ENCODE measurements around the gene C2CD4C. TPM values are rescaled to one million over a fixed set of nuclear protein-coding genes. Genes with fewer than 3 reads are reported as not detected.

The C2CD4C gene
- total and polyA plus RNA-seq, 10 of the 15 experiments (the other 5 are each of a cell fraction or from before 2014, with no cell fraction given) = not detected

DNA sequence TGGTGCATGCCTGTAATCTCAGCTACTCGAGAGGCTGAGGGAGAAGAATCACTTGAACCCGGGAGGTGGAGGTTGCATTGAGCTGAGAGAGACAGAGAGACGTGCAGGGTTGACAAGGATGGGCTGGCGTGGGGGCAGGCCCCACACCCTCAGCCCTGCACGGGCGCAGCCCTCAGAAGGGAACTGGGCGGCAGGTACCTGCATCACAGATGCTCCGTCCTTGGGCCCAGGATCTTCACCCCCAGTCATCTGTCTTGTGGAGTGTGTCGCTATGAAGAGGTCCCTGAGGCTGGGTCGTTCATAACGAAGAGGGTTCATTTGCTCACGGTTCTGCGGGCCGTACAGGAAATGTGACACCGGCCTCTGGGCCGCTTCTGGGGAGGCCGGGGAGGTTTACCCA lies 20.3 kb downstream of the C2CD4C start:
- in situ Hi-C loops (cut with MboI) = no loop called here
- H3K9ac ChIP-seq (ENCODE audit: control insufficient read depth, insufficient read depth, low read length) = no peak overlapping the region
- 59% methylated on average over 15 of the region's 17 CpGs for WGBS (ENCODE audit: insufficient coverage, insufficient replicate concordance, low lambda C conversion rate, missing lambda C conversion rate)
- H3K36me3 ChIP-seq (ENCODE audit: control insufficient read depth in 2 of 2, insufficient read depth in 2 of 2, low read length in 1 of 2) = no peaks in the 10 kb centered on the region
- BruUV-seq (replicated peaks) = no TSS peak
- RAD21 ChIA-PET (ENCODE audit: unreplicated experiment) = no interaction called here
- H3K27ac ChIP-seq (ENCODE audit: control insufficient read depth, insufficient read depth) = no peak overlapping the region
- SMC1A ChIA-PET (ENCODE audit: uncharacterized antibody, unreplicated experiment) = no interaction called here
- H3K4me2 ChIP-seq (ENCODE audit: control insufficient read depth, insufficient read depth) = no peak overlapping the region
- DNase-seq (ENCODE audit: low read depth, low spot score) = no peak
- H3K27me3 ChIP-seq (replicated peaks in 1 of 2; ENCODE audit: control insufficient read depth in 2 of 2, insufficient read depth in 2 of 2, low read length in 1 of 2) = no peaks in the 10 kb centered on the region
- intact Hi-C loops (cut with micrococcal nuclease; ENCODE audit: unreplicated experiment) = no loop called here
- TF ChIP-seq SP1 (IDR thresholded peaks at IDR 0.05; ENCODE audit: low read depth, low read length) = no peak
- TF ChIP-seq MEF2A (IDR thresholded peaks at IDR 0.05; ENCODE audit: insufficient read depth, low read depth, low read length) = no peak
- no peaks in the 10 kb centered on the region; the same call in 2 of the 3 replicates for H3K9me3 ChIP-seq (replicated peaks; ENCODE audit: control insufficient read depth, insufficient read depth, low read length)
- no peak for ATAC-seq
- POLR2A ChIA-PET = no interaction called here
- H4K20me1 ChIP-seq (ENCODE audit: control insufficient read depth, insufficient read depth) = no peaks in the 10 kb centered on the region
- no peaks in the 10 kb centered on the region for H3K79me2 ChIP-seq (ENCODE audit: control insufficient read depth, insufficient read depth, low read length)
- no peak overlapping the region for H3K4me3 ChIP-seq
- CTCF ChIA-PET = no interaction called here
- peaks cover 10% of the 10 kb centered on the region for H3K4me1 ChIP-seq (ENCODE audit: control insufficient read depth, insufficient read depth, low read length)
- no peak overlapping the region for H2AFZ ChIP-seq (ENCODE audit: control insufficient read depth, low read depth, low read length)
- no peak for FAIRE-seq

GRCh38 chr19:387777-388176 lies 21.2 kb downstream of the C2CD4C start:
- TF ChIP-seq WRNIP1 (IDR thresholded peaks at IDR 0.05; ENCODE audit: borderline replicate concordance, low read depth, low read length) = no peak
- no peak for TF ChIP-seq SMC3 (IDR thresholded peaks at IDR 0.05; ENCODE audit: borderline replicate concordance, low read length)
- no peak for TF ChIP-seq SMAD1 (IDR thresholded peaks at IDR 0.05; ENCODE audit: low read depth, partially characterized antibody)
- TF ChIP-seq ZNF687 (IDR thresholded peaks at IDR 0.05) = no peak
- TF ChIP-seq REST (IDR thresholded peaks at IDR 0.05; ENCODE audit: low read depth, low read length) = no peak
- no peak for TF ChIP-seq GABPA (IDR thresholded peaks at IDR 0.05; ENCODE audit: low read depth)
- TF ChIP-seq DPF2 (IDR thresholded peaks at IDR 0.05) = no peak
- ATAC-seq (no peak), FAIRE-seq (no peak), DNase-seq (ENCODE audit: low read depth, low spot score) (no peak)
- no peak overlapping the region for H3K4me3 ChIP-seq
- ChIA-PET RAD21 (ENCODE audit: unreplicated experiment) (no interaction called here), SMC1A (ENCODE audit: uncharacterized antibody, unreplicated experiment) (no interaction called here), CTCF (no interaction called here), POLR2A (no interaction called here)
- 68% methylated on average over 21 of the region's 21 CpGs for WGBS (ENCODE audit: insufficient coverage, insufficient replicate concordance, low lambda C conversion rate, missing lambda C conversion rate)
- intact Hi-C loops (cut with micrococcal nuclease; ENCODE audit: unreplicated experiment) = no loop called here
- no peaks in the 10 kb centered on the region for H3K79me2 ChIP-seq (ENCODE audit: control insufficient read depth, insufficient read depth, low read length)
- no peaks in the 10 kb centered on the region for H3K36me3 ChIP-seq (ENCODE audit: control insufficient read depth in 2 of 2, insufficient read depth in 2 of 2, low read length in 1 of 2)
- no peak overlapping the region for H2AFZ ChIP-seq (ENCODE audit: control insufficient read depth, low read depth, low read length)
- H3K4me2 ChIP-seq (ENCODE audit: control insufficient read depth, insufficient read depth) = no peak overlapping the region
- no peaks in the 10 kb centered on the region for H3K27me3 ChIP-seq (replicated peaks in 1 of 2; ENCODE audit: control insufficient read depth in 2 of 2, insufficient read depth in 2 of 2, low read length in 1 of 2)
- in situ Hi-C loops (cut with MboI) = no loop called here
- H3K9ac ChIP-seq (ENCODE audit: control insufficient read depth, insufficient read depth, low read length) = no peak overlapping the region
- no TSS peak for BruUV-seq (replicated peaks)
- H3K27ac ChIP-seq (ENCODE audit: control insufficient read depth, insufficient read depth) = no peak overlapping the region
- no peaks in the 10 kb centered on the region for H4K20me1 ChIP-seq (ENCODE audit: control insufficient read depth, insufficient read depth)
- no peaks in the 10 kb centered on the region; the same call in 2 of the 3 replicates for H3K9me3 ChIP-seq (replicated peaks; ENCODE audit: control insufficient read depth, insufficient read depth, low read length)
- H3K4me1 ChIP-seq (ENCODE audit: control insufficient read depth, insufficient read depth, low read length) = peaks cover 19% of the 10 kb centered on the region
